Left kidney (tissue), 2 donors: Measurements from ENCODE around the gene CDK18. TPM values are rescaled to one million over a fixed set of nuclear protein-coding genes. Genes with fewer than 3 reads are reported as not detected.

ENCODE experiments used
- DNase-seq: peaks from one replicate; pipeline ENCODE4 v3.0.0-alpha.2; 2013
- polyA plus RNA-seq: library from polyadenylated mRNA; unstranded; fragments of 120-200 nt; gene quantifications from one replicate; pipeline ENCODE4 v1.2.1, GENCODE V29; 2013; ENCODE audit not compliant: insufficient read length

Gene CDK18
- polyA plus RNA-seq, 1 donor = 27.1 TPM

DNA sequence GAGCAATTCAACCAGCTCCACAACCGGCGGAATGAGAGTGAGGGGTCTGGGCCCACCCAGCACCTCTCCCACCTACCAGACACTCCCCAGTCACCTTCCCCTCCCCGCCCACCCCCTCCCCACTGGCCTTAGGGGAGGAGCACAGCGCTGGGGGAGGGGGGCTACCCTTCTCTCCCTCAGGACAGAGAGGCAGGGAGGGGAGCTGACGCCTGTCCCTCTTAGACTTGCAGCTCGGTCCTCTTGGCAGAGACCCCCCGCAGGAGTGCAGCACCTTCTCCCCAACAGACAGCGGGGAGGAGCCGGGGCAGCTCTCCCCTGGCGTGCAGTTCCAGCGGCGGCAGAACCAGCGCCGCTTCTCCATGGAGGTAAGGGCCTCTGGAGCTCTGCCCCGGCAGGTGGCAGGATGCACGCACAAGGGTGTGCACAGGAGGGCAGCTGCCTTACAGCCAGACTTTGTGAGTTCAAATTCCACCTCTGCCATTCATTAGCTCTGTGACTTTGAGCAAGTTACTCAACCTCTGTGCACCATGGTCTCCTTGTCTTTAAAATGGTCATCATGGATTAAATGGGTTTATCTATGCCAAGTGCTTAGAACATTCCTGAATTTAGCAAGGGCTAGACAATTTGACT lies 18.9 kb downstream of the CDK18 start:
- DNase-seq = no peak

DNA sequence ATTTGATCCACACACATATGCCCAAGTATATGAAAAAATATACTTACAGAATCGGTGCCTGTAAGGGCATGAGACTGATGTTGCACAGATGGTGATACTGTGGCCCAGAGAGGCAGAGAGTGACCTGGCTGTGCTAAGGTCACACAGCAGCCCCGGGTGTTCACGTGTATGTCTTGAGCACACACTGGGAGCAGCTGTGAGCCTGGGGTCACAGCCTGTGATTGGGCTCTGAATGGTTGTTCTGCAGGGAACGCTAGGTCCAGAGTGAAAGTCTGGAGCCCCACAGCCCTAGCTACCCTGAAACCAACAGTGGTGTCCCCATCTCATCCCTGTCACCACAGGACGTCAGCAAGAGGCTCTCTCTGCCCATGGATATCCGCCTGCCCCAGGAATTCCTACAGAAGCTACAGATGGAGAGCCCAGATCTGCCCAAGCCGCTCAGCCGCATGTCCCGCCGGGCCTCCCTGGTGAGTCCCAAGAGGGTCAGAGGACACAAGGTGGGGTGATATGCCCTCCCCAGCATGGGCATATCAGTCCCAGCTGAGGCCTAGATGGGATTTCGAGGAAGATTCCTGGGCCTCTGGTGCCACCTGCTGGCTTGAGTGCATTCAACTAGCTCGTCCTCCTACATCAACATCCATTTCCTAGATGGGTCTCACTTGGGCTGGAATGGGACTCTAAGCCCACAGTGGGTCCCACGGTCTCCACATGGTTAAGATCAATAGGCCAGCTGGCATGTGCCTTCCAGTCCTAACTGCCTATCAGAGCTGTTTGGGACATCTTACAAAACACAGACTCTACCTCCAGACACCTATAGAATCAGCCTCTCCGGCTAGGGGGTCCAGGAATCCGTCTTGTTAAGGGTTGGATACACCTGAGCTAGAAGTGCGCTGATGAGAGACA lies 19.7 kb downstream of the CDK18 start:
- peak; percentile 81 for DNase-seq

DNA sequence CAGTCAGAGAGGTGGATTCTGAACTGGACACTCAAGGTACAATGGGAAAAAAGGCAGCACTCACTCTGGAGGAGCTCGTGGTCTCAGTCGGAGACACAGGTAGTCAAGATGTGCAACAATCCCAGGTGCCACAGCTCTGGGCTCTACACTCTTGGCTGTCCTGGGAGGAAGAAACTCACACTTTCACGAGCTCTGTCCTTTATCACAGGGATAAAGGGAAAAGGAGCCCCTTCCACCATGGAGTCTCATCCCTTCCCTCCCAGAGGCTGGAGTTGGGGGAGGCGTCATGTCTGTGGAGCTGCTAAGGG lies 20.3 kb downstream of the CDK18 start:
- DNase-seq = no peak

DNA sequence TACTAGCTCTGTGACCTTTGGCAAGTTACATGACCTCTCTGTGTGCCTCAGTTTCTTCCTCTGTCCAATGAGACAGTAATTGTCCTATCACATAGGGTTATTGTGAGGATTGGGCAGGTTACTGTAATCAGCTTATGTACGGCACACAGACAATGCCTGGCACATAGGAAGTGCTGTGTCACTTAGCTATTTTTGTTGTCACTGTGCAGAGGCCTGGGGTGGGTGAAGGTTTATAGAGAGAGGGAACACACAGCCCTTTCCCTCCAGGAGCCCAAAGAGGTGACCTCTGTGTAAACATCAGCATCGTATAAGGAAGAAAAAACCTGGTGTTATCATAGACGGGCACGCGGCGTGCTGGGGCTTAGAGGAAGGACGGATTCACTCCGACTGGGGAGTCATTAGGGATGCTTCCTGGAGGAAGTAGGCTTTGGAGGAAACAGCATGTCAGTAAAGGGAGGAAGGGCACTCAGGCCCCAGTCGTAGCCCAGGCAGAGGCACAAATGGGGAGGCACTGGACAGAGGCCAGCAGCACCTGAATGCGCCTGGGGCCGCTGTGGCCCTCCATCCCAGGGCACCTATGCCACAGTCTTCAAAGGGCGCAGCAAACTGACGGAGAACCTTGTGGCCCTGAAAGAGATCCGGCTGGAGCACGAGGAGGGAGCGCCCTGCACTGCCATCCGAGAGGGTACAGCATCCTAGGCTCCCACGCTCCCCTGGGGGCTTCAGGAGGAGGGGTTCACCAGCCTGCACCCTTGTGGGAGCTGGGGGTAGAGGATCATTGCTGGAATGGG lies 21.2 kb downstream of the CDK18 start:
- no peak for DNase-seq

DNA sequence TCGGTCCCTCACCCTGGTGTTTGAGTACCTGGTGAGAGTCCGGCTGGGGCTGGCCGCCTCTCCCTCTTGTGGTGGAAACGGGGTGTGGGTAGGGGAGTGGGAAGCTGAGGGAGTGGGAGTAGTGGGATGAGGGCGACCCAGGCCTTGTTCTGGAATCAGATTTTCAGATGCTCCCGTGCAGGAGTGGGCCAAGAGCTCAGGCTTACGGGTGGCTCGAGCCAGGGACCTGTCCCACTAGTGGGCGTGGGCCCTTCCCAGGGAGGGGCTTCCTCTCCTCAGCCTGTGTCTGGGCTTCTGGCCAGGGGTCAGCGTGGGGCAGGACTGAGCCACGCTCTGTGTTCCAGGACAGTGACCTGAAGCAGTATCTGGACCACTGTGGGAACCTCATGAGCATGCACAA lies 22.0 kb downstream of the CDK18 start:
- DNase-seq = no peak

DNA sequence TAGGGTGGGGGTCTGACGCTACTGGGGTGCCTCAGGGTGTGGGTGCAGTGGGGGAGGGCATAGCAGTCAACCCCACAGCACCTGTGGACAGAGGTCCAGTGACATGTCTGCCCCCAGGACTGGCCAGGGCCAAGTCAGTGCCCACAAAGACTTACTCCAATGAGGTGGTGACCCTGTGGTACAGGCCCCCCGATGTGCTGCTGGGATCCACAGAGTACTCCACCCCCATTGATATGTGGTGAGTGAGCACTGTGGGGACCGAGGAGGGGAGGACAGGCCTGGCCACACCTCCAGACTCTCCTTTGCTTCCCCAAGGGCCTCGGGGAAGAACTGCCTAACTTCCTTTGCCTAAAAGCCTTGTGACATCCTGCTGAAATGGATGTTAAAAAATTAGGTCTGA lies 23.5 kb downstream of the CDK18 start:
- no peak for DNase-seq

DNA sequence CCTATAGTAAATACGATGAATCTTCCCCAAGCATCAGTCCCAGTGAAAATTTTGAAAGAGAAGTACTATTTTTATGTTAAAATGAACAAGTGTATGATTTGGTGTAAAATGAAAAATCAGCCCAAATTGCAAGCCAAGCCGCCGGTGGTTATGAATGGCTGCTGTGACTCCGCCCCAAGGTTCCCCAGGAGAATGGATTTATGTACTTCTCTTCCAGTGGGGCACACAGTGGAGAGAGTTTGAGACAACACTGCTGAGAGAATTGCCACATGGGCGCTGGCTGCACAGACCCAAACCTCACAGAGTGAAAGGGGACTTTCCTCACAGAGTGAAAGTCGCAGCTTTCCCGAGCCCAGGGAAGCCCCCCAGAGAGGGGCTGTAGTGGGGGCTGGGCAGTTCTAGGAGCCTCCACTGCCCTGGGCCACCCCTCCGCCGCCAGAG lies 24.0 kb downstream of the CDK18 start:
- DNase-seq = no peak

DNA sequence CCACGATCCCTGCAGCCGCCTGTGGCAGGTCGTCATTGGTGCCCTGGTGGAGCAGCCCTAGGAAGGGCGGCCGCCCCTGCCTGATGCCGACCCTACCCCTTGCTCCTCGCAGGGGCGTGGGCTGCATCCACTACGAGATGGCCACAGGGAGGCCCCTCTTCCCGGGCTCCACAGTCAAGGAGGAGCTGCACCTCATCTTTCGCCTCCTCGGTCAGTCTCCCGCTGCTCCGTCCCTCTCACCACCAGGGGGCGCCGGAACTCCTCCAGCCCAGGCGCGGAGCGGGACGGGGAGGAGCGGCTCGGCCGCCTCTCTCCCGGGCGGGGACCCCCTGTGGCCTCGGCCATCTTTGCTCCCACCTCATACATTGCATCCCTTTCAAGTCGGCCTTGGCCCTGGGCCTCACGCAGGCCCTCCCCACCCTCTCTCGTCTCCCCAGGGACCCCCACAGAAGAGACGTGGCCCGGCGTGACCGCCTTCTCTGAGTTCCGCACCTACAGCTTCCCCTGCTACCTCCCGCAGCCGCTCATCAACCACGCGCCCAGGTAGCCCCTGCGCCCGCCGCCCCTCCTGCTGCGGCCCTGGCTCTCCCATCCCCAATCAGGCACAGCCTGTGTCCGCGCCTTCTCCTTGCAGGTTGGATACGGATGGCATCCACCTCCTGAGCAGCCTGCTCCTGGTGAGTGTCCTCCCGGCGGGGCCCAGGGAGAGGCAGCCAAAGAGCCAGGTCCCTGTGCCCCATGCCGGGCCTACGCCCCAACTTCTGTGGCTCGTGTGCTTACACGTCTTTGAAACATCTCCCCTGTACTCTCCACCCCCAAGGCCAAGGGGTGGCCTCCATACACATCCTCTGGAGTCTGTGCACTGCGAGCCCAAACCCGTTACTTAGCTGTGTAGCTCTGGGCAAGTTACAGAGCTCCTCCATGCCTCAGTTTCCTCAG lies 24.7 kb downstream of the CDK18 start:
- DNase-seq = peak; percentile 78

DNA sequence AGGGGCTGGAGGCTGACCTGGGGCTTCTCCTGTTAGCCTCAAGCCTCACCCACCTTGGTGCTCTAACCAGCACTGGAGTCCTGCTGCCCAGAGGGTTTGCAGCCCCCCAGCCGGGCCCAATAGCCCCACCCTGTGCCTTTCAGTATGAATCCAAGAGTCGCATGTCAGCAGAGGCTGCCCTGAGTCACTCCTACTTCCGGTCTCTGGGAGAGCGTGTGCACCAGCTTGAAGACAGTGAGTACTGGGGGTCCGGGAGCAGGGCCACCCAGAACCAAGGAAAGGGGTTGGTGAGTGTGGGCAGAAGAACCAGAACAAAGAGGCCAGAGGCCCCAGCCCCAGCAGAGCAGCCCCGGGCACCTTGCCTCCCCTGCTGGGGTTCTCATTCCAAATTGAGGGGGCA lies 25.6 kb downstream of the CDK18 start:
- DNase-seq = no peak

DNA sequence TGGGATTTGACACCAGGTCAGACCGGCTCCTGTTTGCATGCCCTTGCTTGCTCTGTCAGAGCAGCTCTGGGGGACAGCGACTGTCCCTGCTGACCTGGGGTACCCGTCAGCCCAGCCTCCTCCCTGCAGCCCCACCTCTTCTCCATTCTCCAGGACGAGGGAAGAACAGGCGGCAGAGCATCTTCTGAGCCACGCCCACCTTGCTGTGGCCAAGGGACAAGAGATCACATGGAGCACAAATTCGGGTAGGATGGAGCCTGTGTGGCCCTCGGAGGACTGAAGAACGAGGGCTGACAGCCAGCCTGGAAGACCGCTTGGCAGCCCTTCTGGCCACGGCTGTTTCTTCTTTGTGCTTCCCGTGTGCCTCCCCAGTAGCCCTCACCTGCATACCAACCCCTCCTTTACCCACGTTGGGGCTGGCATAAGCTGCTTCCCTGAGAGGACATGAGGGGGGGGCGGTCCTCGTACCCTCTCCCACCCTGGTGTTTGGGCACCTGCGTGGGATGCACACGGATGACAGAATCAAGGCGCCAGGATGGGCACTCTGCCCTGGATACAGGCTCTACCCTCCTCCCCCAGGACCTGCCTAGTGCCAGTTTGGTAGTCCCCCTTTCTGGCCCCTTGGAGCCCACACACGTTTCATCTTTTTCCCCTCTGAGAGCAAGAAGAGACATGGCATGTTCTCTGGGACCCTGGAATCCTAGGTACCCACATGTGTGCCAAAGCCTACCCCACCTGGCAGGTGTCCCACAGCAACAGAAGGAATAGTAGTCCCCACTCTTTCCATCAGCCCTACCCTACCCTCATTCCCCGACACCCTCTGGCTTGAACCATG lies 26.9 kb downstream of the CDK18 start:
- no peak for DNase-seq

DNA sequence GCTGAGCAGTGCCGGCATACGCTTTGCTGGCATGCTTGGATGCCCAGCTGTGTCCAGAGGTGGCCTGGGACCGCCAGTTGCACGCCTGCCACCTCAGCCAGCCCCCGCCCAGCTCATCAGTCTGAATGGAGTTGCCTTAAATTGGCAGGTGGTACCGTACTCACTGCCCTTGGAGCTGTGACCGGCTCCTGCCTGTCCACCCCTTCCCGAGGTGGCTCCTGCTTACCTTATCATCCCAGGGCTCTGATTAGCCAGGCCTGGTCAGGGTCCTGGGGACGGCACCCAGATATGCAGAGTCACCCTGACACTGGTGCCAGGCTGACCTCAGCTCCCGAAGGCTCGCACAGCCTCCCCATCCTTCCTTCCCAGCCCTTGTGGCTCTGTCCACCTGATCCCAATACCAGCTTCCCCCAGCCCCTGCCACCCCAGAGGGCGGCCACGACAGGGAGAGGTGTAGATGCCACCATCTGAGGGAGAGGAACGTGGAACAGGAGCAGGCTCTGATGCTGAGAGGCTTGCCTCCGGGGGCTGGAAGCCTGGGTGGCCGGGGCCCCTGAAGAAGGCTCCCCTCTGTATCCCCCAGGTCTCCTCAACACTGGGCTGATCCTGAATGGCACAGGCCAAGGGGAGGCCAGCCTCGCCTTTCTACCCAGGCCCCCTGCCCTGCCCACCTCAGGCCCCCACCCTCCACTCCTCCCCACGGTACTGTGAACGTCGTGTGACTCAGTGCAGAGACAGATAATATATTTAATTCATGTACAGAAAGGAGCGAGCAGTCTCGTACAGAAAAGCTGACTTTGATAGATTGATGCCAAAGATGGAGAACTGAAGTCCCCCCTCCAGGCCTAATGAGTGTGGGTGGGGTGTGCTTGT lies 27.8 kb downstream of the CDK18 start:
- no peak for DNase-seq

DNA sequence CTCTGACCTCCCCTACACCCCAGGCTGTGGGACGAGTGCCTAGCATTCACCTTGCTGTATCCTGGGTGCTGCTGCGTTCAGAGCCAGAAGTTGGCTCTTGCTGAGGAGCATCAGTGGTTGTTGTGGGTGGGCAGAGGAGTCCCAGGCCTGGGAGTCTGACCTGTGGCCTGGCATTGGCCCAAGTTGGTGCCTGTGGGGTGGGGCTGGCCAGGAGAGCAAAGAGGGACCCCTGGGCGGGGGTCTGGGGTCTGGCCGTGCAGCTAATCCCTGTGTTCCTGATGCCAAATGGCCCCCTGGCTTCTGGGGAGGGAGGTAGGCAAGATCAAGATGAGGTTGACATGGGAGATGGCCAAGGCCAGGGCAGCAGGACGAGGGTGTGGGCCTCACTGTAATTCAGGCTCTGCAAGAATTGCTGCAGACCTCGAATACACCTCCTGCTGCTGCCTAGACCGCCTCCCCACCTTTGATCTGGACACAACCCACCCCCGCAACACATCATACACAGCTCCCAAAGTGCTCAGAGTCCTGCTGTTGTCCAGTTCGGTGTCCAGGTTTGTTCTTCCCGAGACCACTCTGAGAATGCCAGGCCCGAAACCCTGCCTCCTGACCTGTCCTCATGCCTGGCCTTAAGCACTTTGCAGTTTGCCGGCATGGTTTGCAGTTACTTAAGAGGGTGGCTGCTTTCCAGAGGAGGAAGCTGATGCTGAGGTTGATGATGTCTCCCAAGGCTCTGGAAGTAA lies 28.7 kb downstream of the CDK18 start:
- DNase-seq = no peak

DNA sequence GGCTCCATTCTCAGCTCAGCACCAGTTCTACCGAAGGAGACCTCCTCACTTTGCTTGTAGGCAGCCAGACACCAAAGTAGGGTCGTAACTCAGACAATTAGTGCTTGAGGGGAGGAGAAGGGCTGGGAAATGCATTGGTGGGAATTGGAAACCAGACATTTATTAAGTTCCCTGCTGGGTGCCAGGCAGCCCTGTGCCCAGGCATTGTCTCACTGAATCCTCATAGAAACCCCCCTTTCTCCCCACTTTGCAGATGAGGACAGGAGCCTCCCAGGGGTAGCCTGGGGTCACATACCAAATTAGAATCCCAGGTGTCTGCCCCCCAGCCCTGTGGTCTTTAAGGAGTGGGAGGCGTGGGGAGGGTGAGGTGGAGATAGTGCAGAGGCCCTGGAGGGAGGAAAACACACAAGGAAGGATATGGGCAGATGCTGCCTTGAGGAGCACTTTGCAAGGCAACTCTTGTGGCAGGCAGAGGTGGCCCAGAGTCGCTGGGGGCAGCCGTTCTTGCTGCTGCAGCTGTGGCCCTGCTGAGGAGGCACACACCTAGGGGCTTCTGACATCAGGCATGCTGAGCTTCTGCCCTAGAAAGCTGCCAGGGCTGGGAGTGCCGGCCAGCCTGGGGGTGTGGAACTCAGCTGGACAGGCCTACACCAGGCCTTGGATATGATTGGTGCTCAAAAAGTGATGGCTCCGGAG lies 29.4 kb downstream of the CDK18 start:
- DNase-seq = no peak

DNA sequence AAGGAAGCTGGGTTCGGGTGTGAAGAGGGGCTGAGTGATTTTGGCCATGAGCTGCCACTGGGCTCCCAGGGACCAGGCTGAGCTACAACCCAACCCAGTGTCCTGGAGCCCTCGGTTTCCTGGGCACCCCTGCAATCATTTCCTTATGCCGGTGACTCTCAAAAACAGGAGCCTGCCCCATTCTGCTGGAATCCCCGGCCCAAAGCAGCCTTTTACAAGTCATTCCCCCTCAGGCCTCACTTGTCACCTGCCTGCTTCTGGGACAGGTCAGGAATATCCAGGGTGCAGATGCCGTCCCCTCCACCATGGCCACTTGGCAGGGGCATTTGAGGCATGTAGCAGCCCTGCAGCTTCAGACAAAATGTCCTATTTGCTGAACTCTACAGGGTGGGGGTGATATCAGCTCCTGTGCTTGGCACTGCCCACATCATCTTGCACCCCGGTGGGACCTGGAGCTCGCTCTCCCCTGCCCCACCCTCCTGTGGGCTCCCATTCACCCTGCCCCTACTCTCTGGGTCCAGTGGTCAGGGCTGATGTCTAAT lies 30.0 kb downstream of the CDK18 start:
- DNase-seq = no peak

DNA sequence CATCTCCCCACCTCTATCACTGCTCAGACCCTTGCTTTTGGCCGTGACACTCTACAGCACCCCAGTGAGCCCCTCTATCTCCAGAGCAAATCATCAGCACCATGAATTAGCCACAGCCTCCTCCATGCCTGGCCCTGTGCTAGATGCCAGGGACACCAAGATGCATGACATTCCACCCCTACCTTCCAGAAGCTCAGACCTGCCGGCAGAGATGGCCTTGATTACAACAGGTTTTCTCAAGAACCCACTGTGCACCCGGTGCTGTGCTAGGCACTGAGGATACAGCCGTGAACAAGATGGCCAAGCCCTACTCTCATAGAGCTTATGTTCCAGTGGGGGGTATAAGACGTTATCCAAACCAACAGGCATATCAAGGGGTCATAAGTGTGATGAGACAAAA lies 30.6 kb downstream of the CDK18 start:
- DNase-seq = no peak

DNA sequence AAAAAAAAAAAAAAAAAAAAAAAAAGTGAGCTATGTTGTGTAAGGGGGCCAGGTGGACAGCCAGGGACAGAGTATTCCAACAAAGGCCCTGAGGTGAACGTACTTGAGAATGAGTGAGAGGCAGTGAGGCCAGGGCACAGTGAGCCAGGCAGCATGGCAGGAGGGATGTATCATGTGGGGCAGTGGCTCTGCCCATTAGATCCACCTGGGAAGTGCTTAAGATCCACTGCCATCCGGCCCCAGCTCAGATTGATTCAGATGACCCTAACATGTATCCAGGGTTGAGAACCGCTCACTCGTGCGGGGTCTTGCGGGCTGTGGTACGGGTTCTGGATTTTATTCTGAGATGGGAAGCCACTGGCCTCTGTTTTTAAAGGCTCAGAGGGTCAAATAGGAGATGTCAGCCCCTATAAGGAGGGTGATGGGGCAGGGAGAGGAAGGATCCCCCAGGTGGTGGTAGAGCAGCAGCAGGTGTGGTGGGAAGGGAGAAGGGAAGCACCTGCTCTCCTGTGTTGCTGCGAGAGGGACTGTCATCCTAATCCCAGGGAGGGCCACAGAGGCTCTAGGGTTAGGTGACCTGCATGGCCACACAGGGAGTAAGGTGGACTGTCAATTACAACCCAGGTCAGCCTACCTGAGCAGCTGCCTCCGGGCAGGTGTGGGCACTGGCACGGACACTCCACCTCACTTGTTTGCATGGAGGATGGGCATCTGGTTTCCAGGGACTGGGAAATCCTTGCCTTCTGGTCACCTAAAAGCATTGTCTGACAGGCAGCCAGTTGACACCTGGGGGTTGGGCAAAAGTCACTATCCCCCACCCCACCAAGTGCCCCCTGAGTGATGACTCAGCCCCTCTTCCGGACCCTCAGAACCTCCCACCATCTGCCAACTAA lies 31.6 kb downstream of the CDK18 start:
- no peak for DNase-seq

DNA sequence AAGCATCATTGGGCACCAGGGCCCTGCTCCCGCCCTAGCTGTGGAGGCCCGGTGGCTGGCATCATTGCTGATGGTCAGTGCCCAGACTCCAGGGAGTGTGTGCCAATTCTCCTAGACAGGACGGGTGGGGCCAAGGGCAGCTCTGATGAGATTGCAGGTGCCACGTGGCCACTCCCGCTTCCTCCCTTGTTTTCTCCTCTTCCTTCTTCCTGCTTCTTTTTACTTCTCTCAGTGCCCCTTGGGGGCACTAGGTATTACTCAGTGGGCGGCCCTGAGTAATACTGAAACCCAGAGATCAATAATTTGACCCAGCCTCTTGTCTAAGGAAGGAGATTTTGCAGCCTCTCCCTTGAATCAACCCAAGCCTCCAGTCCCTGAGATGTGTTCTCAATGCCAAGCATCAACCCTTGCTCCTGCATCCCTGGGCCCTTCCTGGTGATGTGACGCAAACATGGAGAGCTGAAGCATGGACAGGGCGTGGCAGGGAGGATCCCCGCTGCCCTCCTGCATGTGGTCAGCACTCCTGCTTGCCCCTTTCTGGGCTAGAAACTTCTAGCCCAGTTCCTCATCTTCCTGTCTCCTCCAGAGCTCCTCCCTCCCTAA lies 32.4 kb downstream of the CDK18 start:
- no peak for DNase-seq
